Liver (tissue), 9 donors: ENCODE measurements around the gene SYK. TPM values are rescaled to one million over a fixed set of nuclear protein-coding genes. Genes with fewer than 3 reads are reported as not detected.

Experiments
- DNase-seq: peaks from one replicate; pipeline ENCODE4 v3.0.0-alpha.2; 2017; ENCODE audit warnings: low spot score
- H3K27ac ChIP-seq, 2 donors: one replicate each; pipeline ENCODE4 v1.7.0; 2013; ENCODE audit warnings: inconsistent platforms in 2 of 2, low read length in 2 of 2, control low read depth in 1 of 2, low read depth in 1 of 2, mild to moderate bottlenecking in 1 of 2
- H3K27me3 ChIP-seq, 4 donors: one replicate each; pipeline versions ENCODE4 v1.6.1 to v1.7.0; 2013; ENCODE audit warnings: low read length in 3 of 4, inconsistent platforms in 1 of 4, mild to moderate bottlenecking in 1 of 4, moderate library complexity in 1 of 4; ENCODE audit not compliant: control insufficient read depth in 4 of 4, insufficient read depth in 4 of 4
- H3K36me3 ChIP-seq, 4 donors: one replicate each; pipeline versions ENCODE4 v1.6.1 to v1.7.0; 2013; ENCODE audit warnings: low read length in 3 of 4, mild to moderate bottlenecking in 3 of 4, low read depth in 1 of 4, moderate library complexity in 1 of 4; ENCODE audit not compliant: control insufficient read depth in 4 of 4, insufficient read depth in 3 of 4
- H3K4me1 ChIP-seq, 4 donors: one replicate each; pipeline versions ENCODE4 v1.6.1 to v1.7.0; 2013; ENCODE audit warnings: low read length in 3 of 4, mild to moderate bottlenecking in 3 of 4, moderate library complexity in 1 of 4; ENCODE audit not compliant: control insufficient read depth in 4 of 4, insufficient read depth in 4 of 4
- H3K4me3 ChIP-seq, 3 donors: one replicate each; pipeline versions ENCODE4 v1.6.1 to v1.7.0; 2013; ENCODE audit warnings: low read length in 3 of 3, control low read depth in 1 of 3, low read depth in 1 of 3, mild to moderate bottlenecking in 1 of 3
- H3K9ac ChIP-seq, 2 donors: one replicate each; pipeline ENCODE4 v1.7.0; 2013; ENCODE audit warnings: low read length in 2 of 2, mild to moderate bottlenecking in 2 of 2, moderate library complexity in 2 of 2, control low read depth in 1 of 2, low read depth in 1 of 2
- H3K9me3 ChIP-seq, 4 donors: one replicate each; pipeline versions ENCODE4 v1.6.1 to v1.7.0; 2013; ENCODE audit warnings: low read length in 3 of 4; ENCODE audit not compliant: control insufficient read depth in 4 of 4
- ATF3 ChIP-seq: IDR thresholded peaks from 2 replicates; pipeline ENCODE4 v1.6.1; 2016; ENCODE audit warnings: antibody characterized with exemption
- EGR1 ChIP-seq, 2 donors: IDR thresholded peaks; 2 replicates each; pipeline ENCODE4 v1.6.1; 2016 to 2018; ENCODE audit warnings: antibody characterized with exemption in 2 of 2, low read depth in 2 of 2
- FOXA1 ChIP-seq: IDR thresholded peaks from 2 replicates; pipeline ENCODE4 v1.6.1; 2016; ENCODE audit warnings: antibody characterized with exemption
- HNF4G ChIP-seq: IDR thresholded peaks from 2 replicates; pipeline ENCODE4 v1.6.1; 2016; ENCODE audit warnings: antibody characterized with exemption
- JUND ChIP-seq, 2 donors: IDR thresholded peaks; 2 replicates each; pipeline ENCODE4 v1.6.1; 2016; ENCODE audit warnings: antibody characterized with exemption in 2 of 2
- MAX ChIP-seq: IDR thresholded peaks from 2 replicates; pipeline ENCODE4 v1.6.1; 2016; ENCODE audit warnings: antibody characterized with exemption
- NR2F2 ChIP-seq: IDR thresholded peaks from 2 replicates; pipeline ENCODE4 v1.6.1; 2016; ENCODE audit warnings: antibody characterized with exemption
- RAD21 ChIP-seq, 2 donors: IDR thresholded peaks; 2 replicates each; pipeline ENCODE4 v1.6.1; 2016; ENCODE audit warnings: antibody characterized with exemption in 2 of 2, mild to moderate bottlenecking in 2 of 2
- REST ChIP-seq: IDR thresholded peaks from 2 replicates; pipeline ENCODE4 v1.6.1; 2016; ENCODE audit warnings: antibody characterized with exemption, mild to moderate bottlenecking
- RXRA ChIP-seq, 2 donors: IDR thresholded peaks; 2 replicates each; pipeline ENCODE4 v1.6.1; 2017 to 2018; ENCODE audit warnings: antibody characterized with exemption in 2 of 2, mild to moderate bottlenecking in 1 of 2
- TAF1 ChIP-seq: conservative IDR thresholded peaks from 2 replicates; pipeline ENCODE4 v1.6.1; 2016; ENCODE audit warnings: antibody characterized with exemption, mild to moderate bottlenecking
- YY1 ChIP-seq: IDR thresholded peaks from 2 replicates; pipeline ENCODE4 v1.6.1; 2016; ENCODE audit warnings: antibody characterized with exemption, mild to moderate bottlenecking
- WGBS: extraction: QIAGEN DNeasy Blood & Tissue Kit; methylation state at CpG from one replicate; pipeline ENCODE4 v1.1.7; 2013; 5-methylcytosine and 5-hydroxymethylcytosine counted together
- polyA plus RNA-seq, 2 donors: library from polyadenylated mRNA; stranded (reverse) in 1 of 2; unstranded in 1 of 2; fragments of 200-250 nt in 1 of 2; fragments of >200 nt in 1 of 2; fragmentation: Nextera tagmentation in 1 of 2; extraction: Ambion mirVana in 1 of 2; gene quantifications; one replicate each; pipeline versions ENCODE4 v1.2.1 to v1.2.3, GENCODE V29; 2013 to 2015
- total RNA-seq, 2 donors: library from RNA; depleted of rRNA; stranded (reverse); fragments of >200 nt; gene quantifications; one replicate each; pipeline ENCODE4 v1.2.3, GENCODE V29; 2014
- TF ChIP-seq, protein P1 (sequence below): fragments of 150-350 bp; IDR thresholded peaks from 2 replicates; pipeline ENCODE4 v1.5.1; 2017; ENCODE audit warnings: improper control_type of control experiment, low read depth, low read length; ENCODE audit not compliant: missing input control
- donor health status: healthy.
- donor health status: healthy.
- donor health status: healthy.
- donor health status: healthy.
- donor health status: healthy.

SYK gene
- total and polyA plus RNA-seq, 4 donors, result 2.0 to 15.4 (median 4.1) TPM

GRCh38 chr9:90841615-90842014 lies 40.0 kb downstream of the SYK start:
- H3K4me3 ChIP-seq, result no peak overlapping the region

GRCh38 chr9:90842176-90842777 lies 40.7 kb downstream of the SYK start:
- WGBS, result 78% methylated on average over 7 of the region's 7 CpGs
- peaks cover 0 to 2% (median under 1%) of the 10 kb centered on the region in 4 donors for H3K36me3 ChIP-seq
- no peak overlapping the region for H3K27ac ChIP-seq
- H3K9ac ChIP-seq, result no peak overlapping the region
- no peaks in the 10 kb centered on the region for H3K27me3 ChIP-seq
- no peak for DNase-seq
- no peak for TF ChIP-seq RAD21 (IDR thresholded peaks at IDR 0.05)
- no peak for TF ChIP-seq NR2F2
- TF ChIP-seq ATF3, result no peak
- TF ChIP-seq TAF1, result no peak
- TF ChIP-seq, protein P1, sequence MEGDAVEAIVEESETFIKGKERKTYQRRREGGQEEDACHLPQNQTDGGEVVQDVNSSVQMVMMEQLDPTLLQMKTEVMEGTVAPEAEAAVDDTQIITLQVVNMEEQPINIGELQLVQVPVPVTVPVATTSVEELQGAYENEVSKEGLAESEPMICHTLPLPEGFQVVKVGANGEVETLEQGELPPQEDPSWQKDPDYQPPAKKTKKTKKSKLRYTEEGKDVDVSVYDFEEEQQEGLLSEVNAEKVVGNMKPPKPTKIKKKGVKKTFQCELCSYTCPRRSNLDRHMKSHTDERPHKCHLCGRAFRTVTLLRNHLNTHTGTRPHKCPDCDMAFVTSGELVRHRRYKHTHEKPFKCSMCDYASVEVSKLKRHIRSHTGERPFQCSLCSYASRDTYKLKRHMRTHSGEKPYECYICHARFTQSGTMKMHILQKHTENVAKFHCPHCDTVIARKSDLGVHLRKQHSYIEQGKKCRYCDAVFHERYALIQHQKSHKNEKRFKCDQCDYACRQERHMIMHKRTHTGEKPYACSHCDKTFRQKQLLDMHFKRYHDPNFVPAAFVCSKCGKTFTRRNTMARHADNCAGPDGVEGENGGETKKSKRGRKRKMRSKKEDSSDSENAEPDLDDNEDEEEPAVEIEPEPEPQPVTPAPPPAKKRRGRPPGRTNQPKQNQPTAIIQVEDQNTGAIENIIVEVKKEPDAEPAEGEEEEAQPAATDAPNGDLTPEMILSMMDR, result no peak
- no peak for TF ChIP-seq EGR1 (IDR thresholded peaks at IDR 0.05; ENCODE audit: low read depth in 2 of 2)
- no peak overlapping the region for H3K4me3 ChIP-seq
- no peaks in the 10 kb centered on the region for H3K9me3 ChIP-seq
- H3K4me1 ChIP-seq, result no peaks in the 10 kb centered on the region

More at GRCh38 chr9:90841615-90842014, 40.0 kb downstream of the SYK start:
- H3K27ac ChIP-seq, result no peak overlapping the region
- no peak for TF ChIP-seq HNF4G
- TF ChIP-seq, protein P1, result no peak
- no peak for DNase-seq
- WGBS, result 94% methylated on average over 1 of the region's 1 CpG
- no peaks in the 10 kb centered on the region for H3K9me3 ChIP-seq
- no peak overlapping the region for H3K9ac ChIP-seq
- no peaks in the 10 kb centered on the region for H3K27me3 ChIP-seq
- peaks cover 0 to 2% (median 0%) of the 10 kb centered on the region in 4 donors for H3K36me3 ChIP-seq
- H3K4me1 ChIP-seq, result no peaks in the 10 kb centered on the region

DNA sequence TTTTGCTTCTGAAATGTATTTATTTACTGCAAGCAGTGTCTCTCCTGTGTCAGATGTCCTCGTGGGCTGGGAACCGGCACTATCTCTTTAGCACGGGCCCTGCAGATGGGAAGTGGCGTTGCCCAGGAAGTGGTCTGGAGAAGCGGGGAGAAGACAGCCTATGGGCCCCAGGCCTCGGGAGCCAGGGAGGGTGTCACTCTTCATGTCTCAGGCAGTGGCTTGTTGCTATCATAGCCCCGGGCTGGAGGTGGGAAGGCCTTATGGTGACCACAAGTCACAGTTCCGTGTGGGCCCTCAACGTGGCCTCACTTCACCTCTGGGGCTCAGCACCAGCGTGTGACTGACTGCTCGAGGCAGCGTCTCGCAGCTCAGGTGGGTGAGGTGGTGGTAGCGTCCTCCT lies 41.4 kb downstream of the SYK start:
- no peak for DNase-seq
- Histone ChIP-seq H3K9me3 (no peaks in the 10 kb centered on the region), H3K27me3 (no peaks in the 10 kb centered on the region), H3K9ac (no peak overlapping the region), H3K36me3 (peaks cover 0 to 2% (median under 1%) of the 10 kb centered on the region in 4 donors), H3K27ac (no peak overlapping the region), H3K4me3 (no peak overlapping the region), H3K4me1 (no peaks in the 10 kb centered on the region)
- WGBS, result 78% methylated on average over 14 of the region's 14 CpGs
- TF ChIP-seq JUND (IDR thresholded peaks at IDR 0.05) (no peak), NR2F2 (no peak), YY1 (no peak), REST (no peak), TAF1 (no peak), MAX (no peak), ATF3 (no peak), RXRA (IDR thresholded peaks at IDR 0.05) (no peak), FOXA1 (no peak)
- TF ChIP-seq, protein P1, result no peak
